GM21381 (cell line): ENCODE data around the gene FARSA.
A peak's percentile ranks its signal among the peaks of the same experiment; 100 is the strongest.
"Not testable (repeated sequence)": the region's sequence is repeated elsewhere in the genome, so short reads cannot be mapped to it uniquely, and the experiment has no call there.

Experiments used
- ATAC-seq: cut with Tn5 transposase; IDR thresholded peaks from one replicate; pipeline ENCODE4 v1.9.1; 2021; ENCODE audit warnings: mild to moderate bottlenecking, moderate library complexity; ENCODE audit not compliant: unreplicated experiment

Gene FARSA

GRCh38 chr19:12933287-12934072 lies at the start of gene FARSA:
FARSA (minus strand) TSS chr19:12933711; CDS start chr19:12933696, 15 bp downstream.
- peak; percentile 40 for ATAC-seq

GRCh38 chr19:12983091-12983490 lies 49.6 kb upstream of the FARSA start:
- ATAC-seq: no peak

- ATAC-seq: no peak
Observed at GRCh38 chr19:12982648-12983047, 49.1 kb upstream of the FARSA start.

- ATAC-seq: no peak
Observed at GRCh38 chr19:12979974-12980373, 46.5 kb upstream of the FARSA start.

GRCh38 chr19:12976109-12976508 lies 42.6 kb upstream of the FARSA start:
- ATAC-seq: not testable (repeated sequence)

DNA sequence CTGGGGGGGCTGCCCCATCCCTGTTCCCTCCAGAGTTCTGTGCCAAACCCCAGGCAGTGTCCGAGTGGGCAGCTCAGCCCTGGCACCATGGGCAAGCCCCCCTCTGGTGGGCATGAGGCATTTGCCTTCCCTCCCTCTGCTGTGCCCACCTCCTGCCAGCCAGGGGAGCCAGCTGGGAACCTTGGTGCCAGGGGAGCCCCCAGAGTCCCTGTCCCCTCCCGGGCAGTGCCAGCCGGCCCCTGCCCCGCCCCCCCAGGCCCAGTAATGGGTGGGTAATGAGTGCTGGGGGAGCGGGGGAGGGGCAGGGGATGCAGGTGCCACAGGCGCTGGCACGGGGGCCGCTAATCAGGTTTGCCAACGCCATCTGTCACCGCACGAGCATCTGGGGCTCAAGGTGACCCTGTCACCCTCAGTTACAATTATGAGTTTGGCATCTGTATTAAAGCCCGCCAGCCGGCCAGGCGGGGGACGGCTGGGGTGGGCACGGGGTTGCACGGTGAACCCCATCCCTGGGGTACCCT lies 41.8 kb upstream of the FARSA start:
- no peak for ATAC-seq

- no peak for ATAC-seq
Observed at GRCh38 chr19:12974301-12975220, 41.0 kb upstream of the FARSA start.

- ATAC-seq: no peak
Observed at GRCh38 chr19:12973236-12973635, 39.7 kb upstream of the FARSA start.

DNA sequence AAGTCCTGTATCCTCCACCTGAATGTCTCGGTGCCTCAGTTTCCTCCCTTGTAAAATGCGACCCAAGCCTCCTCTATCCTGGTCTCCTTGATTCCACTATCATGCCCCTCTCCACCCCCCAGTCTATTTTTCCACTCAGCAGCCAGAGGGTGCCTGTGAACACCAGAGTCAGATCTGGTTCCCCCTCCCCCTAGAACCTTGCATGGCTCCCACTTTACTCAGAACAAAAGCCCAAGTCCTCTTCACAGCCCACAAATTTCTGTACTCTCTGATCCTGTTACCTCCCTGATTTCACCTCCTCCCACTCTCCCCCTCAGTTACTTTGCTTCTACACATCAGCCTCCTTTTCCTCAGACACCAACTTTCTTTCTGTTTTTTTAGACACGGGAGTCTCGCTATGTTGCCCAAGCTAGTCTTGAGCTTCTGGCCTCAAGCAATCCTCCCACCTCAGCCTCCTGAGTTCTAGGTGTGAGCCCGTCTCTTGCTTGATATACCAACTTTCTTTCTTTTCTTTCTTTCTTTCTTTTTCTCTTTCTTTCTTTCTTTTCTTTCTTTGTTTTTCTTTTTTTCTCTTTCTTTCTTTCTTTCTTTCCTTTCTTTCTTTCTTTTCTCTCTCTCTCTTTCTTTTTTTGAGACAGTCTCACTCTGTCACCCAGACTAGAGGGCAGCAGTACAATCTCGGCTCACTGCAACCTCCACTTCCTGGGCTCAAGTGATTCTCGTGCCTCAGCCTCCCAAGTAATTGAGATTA lies 36.7 kb upstream of the FARSA start:
- ATAC-seq: no peak

DNA sequence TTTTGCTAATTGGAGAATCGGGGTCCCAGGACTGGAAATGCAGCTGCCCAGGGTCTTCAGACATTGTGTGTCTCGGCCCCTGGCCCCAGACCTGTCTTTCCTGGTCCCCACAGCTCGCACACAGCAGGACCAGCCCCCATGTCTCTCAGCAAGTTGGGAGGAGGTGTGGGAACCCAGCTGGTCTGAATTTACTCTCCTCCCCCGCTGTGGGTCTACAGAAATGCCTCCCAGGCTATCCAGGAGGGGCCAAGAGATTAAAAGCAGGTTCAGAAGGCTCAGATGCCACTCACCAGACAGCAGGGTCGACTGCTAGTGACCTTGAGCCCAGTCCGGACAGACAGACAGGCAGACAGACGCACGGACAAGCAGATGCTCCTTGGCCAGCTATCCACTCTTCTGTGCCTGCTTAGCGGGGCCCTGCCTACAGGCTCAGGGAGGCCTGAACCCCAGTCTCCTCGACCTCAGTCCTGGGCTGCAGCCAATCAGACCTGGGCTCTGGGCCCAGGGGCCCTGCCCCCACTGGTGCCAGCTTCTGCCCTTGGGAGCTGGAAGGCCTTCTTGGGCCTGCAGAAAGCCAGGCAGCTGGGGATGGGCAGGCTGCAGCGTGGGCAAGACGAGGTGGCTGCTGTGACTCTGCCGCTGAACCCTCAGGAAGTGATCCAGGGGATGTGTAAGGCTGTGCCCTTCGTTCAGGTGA lies 35.9 kb upstream of the FARSA start, which contains the start of gene DAND5:
TSS of gene DAND5 (plus strand) at position 285 of the 697 bp plus-strand sequence. CDS start at position 370, 85 bp downstream.
- ATAC-seq: no peak

DNA sequence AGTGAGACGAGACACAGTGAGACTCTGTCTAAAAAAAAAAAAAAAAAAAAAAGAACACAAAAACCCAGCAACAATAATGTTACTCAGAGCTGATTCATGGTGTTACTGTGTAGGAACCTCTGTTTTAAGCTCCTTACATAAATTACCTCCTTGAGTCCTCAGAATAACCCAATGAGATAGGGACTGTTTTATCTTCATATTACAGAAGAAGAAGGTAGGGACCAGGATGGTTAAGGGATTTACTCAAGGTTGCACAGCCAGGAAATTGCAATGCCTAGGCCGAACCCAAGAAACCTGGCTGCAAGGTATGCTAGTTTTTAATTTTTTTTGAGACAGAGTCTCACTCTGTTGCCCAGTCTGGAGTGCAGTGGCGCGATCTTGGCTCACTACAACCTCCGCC lies 34.4 kb upstream of the FARSA start:
- ATAC-seq: no peak

GRCh38 chr19:12965812-12966135 lies 32.3 kb upstream of the FARSA start:
- ATAC-seq: no peak

DNA sequence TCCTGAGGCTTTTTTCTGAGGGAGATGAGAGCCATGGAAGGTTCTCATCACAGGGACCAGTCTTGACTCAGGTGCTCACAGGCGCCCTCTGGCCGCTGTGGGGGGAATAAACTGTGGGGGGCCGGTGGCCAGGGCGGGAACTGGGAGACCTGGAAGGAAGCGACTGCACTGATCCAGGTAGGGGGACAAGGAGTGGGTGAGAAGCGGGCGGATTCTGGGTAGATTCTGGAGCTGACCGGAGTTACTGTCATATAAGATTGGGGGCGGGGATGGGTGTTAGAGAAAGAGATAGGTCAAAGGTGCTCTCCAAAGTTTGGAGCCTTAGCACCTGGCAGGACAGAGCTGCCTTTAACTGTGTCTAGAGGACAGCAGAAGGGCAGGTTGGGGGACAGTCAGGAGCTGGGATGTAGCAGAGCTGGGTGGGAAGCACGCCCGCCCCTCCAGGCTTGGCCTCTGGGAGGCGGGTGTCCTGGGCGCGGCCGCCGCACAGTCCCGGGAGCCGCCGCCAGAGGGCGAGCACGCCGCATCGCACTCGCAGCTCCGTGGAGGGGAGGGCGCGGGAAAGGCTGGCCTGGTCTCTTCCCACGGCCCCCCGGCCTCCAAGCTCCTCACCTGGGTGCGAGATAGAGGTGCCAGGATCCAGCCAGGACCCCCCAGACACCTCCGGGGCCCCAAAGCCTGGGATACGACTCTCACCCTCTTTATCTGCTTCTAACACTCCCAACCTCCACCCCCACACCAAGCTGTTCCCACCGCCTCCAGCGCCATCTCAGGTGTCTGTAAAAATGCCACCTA lies 31.7 kb upstream of the FARSA start:
- ATAC-seq: no peak

- no peak for ATAC-seq
Observed at GRCh38 chr19:12959481-12959880, 26.0 kb upstream of the FARSA start.

DNA sequence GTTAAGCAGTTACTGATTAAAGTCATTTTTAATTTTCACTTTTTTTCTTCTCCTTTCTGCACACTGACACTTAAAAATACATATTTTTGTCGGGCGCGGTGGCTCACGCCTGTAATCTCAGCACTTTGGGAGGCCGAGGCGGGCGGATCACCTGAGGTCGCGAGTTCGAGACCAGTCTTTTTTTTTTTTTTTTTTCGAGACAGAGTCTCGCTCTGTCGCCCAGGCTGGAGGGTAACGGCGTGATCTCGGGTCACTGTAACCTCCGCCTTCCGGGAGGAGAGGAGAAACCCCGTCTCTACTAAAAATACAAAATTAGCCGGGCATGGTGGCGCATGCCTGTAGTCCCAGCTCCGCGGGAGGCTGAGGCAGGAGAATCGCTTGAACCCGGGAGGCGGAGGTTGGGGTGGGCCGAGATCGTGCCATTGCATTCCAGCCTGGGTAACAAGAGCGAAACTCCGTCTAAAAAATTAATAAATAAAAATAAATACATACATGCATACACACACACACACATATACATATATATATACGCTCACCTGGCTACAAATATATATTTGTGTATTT lies 24.0 kb upstream of the FARSA start:
- not testable (repeated sequence) for ATAC-seq

- peak; percentile 89 for ATAC-seq
Observed at GRCh38 chr19:12956446-12957388, 23.2 kb upstream of the FARSA start, which contains the start of gene GADD45GIP1. GADD45GIP1 (minus strand) TSS chr19:12957223; CDS start chr19:12957212, 11 bp downstream.

DNA sequence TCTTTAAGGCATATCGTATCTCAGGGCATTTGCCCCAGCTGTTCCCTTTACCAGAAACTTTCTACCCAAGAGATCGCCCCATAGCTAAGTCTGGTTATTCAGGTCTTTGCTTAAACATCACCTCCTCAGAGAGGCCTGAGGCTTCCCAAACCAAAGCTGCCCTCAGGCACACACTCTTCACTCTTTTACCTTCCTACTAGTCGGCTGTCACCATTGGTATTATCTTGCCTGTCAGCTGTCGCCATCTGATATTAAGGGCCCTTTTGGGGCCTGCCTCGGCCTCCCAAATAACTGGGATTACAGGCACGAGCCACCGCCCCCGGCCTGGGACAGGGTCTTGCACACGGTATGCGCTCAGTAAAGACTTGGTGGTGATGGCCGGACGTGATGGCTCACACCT lies 22.5 kb upstream of the FARSA start:
- ATAC-seq: no peak

- not testable (repeated sequence) for ATAC-seq
Observed at GRCh38 chr19:12955575-12955974, 22.1 kb upstream of the FARSA start.
